H9 (cell line): Measurements from ENCODE around the gene PACSIN2. TPM values are rescaled to one million over a fixed set of nuclear protein-coding genes. Genes with fewer than 3 reads are reported as not detected.

Source experiments
- DNase-seq: peaks from one replicate; pipeline ENCODE4 v3.0.0-alpha.2; 2017
- H2AFZ ChIP-seq: one replicate; pipeline ENCODE4 v1.6.1; 2013; ENCODE audit warnings: mild to moderate bottlenecking, low read length, control low read depth, moderate library complexity
- H2AK5ac ChIP-seq: 2 replicates; pipeline ENCODE4 v1.6.1; 2013; ENCODE audit warnings: low read length, control low read depth, mixed read lengths; ENCODE audit not compliant: insufficient read length
- H2BK120ac ChIP-seq: one replicate; pipeline ENCODE4 v1.6.1; 2013; ENCODE audit warnings: low read depth, mild to moderate bottlenecking, low read length, control low read depth, inconsistent platforms; ENCODE audit not compliant: poor library complexity, severe bottlenecking
- H2BK12ac ChIP-seq: 2 replicates; pipeline ENCODE4 v1.6.1; 2013; ENCODE audit warnings: low read length, control low read depth, mixed read lengths, low read depth; ENCODE audit not compliant: insufficient read length
- H2BK15ac ChIP-seq: 2 replicates; pipeline ENCODE4 v1.6.1; 2013; ENCODE audit warnings: low read depth, low read length, control low read depth
- H2BK20ac ChIP-seq: one replicate; pipeline ENCODE4 v1.6.1; 2013; ENCODE audit warnings: low read depth, mild to moderate bottlenecking, low read length, control low read depth, inconsistent platforms; ENCODE audit not compliant: poor library complexity, severe bottlenecking
- H2BK5ac ChIP-seq: 2 replicates; pipeline ENCODE4 v1.6.1; 2013; ENCODE audit warnings: low read length, control low read depth, mixed read lengths; ENCODE audit not compliant: insufficient read length
- H3K14ac ChIP-seq: 2 replicates; pipeline ENCODE4 v1.6.1; 2013; ENCODE audit warnings: low read length, control low read depth; ENCODE audit not compliant: insufficient read depth
- H3K18ac ChIP-seq: 2 replicates; pipeline ENCODE4 v1.6.1; 2013; ENCODE audit warnings: low read depth, mild to moderate bottlenecking, mixed read lengths, low read length, control low read depth; ENCODE audit not compliant: insufficient read length
- H3K23ac ChIP-seq: 2 replicates; pipeline ENCODE4 v1.6.1; 2013; ENCODE audit warnings: low read length, control low read depth, mixed read lengths, low read depth; ENCODE audit not compliant: insufficient read length
- H3K23me2 ChIP-seq: 2 replicates; pipeline ENCODE4 v1.6.1; 2013; ENCODE audit warnings: low read depth, mild to moderate bottlenecking, mixed read lengths, low read length, control low read depth; ENCODE audit not compliant: insufficient read length, poor library complexity, severe bottlenecking
- H3K27ac ChIP-seq: 2 replicates; pipeline ENCODE4 v1.5.1; 2013; ENCODE audit warnings: low read length, control low read depth, mixed read lengths, low read depth; ENCODE audit not compliant: insufficient read length
- H3K27me3 ChIP-seq: 2 replicates; pipeline ENCODE4 v1.6.1; 2013; ENCODE audit warnings: low read length, control low read depth, inconsistent platforms; ENCODE audit not compliant: insufficient read depth
- H3K4ac ChIP-seq: 2 replicates; pipeline ENCODE4 v1.6.1; 2013; ENCODE audit warnings: low read depth, mild to moderate bottlenecking, control low read depth, inconsistent platforms, low read length, moderate library complexity
- H3K4me1 ChIP-seq: 2 replicates; pipeline ENCODE4 v1.6.1; 2013; ENCODE audit warnings: low read length, control low read depth, inconsistent platforms; ENCODE audit not compliant: insufficient read depth
- H3K4me2 ChIP-seq: 2 replicates; pipeline ENCODE4 v1.6.1; 2013; ENCODE audit warnings: low read length, control low read depth, mixed read lengths; ENCODE audit not compliant: insufficient read length, insufficient read depth
- H3K56ac ChIP-seq: 2 replicates; pipeline ENCODE4 v1.6.1; 2013; ENCODE audit warnings: low read depth, mild to moderate bottlenecking, mixed read lengths, low read length, control low read depth; ENCODE audit not compliant: insufficient read length
- H3K79me1 ChIP-seq: 2 replicates; pipeline ENCODE4 v1.6.1; 2013; ENCODE audit warnings: low read depth, mild to moderate bottlenecking, moderate library complexity, low read length, control low read depth, inconsistent platforms; ENCODE audit not compliant: insufficient read depth, poor library complexity, severe bottlenecking
- H3K79me2 ChIP-seq: 2 replicates; pipeline ENCODE4 v1.6.1; 2013; ENCODE audit warnings: low read length, control low read depth, inconsistent platforms; ENCODE audit not compliant: insufficient read depth
- H3K9ac ChIP-seq: 2 replicates; pipeline ENCODE4 v1.6.1; 2013; ENCODE audit warnings: low read length, control low read depth, mixed read lengths; ENCODE audit not compliant: insufficient read length; ENCODE audit errors: extremely low read depth
- H3K9me3 ChIP-seq: one replicate; pipeline ENCODE4 v1.6.1; 2013; ENCODE audit warnings: low read depth, low read length, inconsistent platforms; ENCODE audit not compliant: control insufficient read depth
- H3T11ph ChIP-seq: one replicate; pipeline ENCODE4 v1.6.1; 2013; ENCODE audit warnings: mild to moderate bottlenecking, low read length, control low read depth, inconsistent platforms
- H4K20me1 ChIP-seq: one replicate; pipeline ENCODE4 v1.6.1; 2013; ENCODE audit not compliant: control insufficient read depth, insufficient read length, insufficient read depth
- H4K5ac ChIP-seq: 2 replicates; pipeline ENCODE4 v1.6.1; 2013; ENCODE audit warnings: low read depth, mild to moderate bottlenecking, mixed read lengths, low read length, control low read depth; ENCODE audit not compliant: insufficient read length
- H4K8ac ChIP-seq: replicated peaks from 2 replicates; pipeline ENCODE4 v1.6.1; 2013; ENCODE audit warnings: low read length, control low read depth, mixed read lengths, low read depth; ENCODE audit not compliant: insufficient read length
- H4K91ac ChIP-seq: 2 replicates; pipeline ENCODE4 v1.6.1; 2013; ENCODE audit warnings: low read depth, mild to moderate bottlenecking, moderate library complexity, mixed read lengths, low read length, control low read depth; ENCODE audit not compliant: insufficient read length
- H3K27ac Mint-ChIP-seq, 3 experiments: 2 replicates in 2 of 3; 3 replicates in 1 of 3; pipeline ENCODE4 v1.8.0; 2020 to 2021; ENCODE audit warnings: mixed read lengths in 3 of 3, mild to moderate bottlenecking in 1 of 3, moderate library complexity in 1 of 3
- H3K27me3 Mint-ChIP-seq: 2 replicates; pipeline ENCODE4 v1.8.0; 2021; ENCODE audit warnings: low read depth, mild to moderate bottlenecking, moderate library complexity, mixed read lengths
- H3K36me3 Mint-ChIP-seq, 3 experiments: 2 replicates in 2 of 3; 3 replicates in 1 of 3; pipeline ENCODE4 v1.8.0; 2020 to 2021; ENCODE audit warnings: low read depth in 3 of 3, mixed read lengths in 3 of 3; ENCODE audit not compliant: insufficient read depth in 1 of 3
- H3K4me1 Mint-ChIP-seq, 2 experiments: 2 replicates each; pipeline ENCODE4 v1.8.0; 2020; ENCODE audit warnings: mixed read lengths in 2 of 2
- H3K4me3 Mint-ChIP-seq, 2 experiments: 2 replicates in 1 of 2; 3 replicates in 1 of 2; pipeline ENCODE4 v1.8.0; 2020 to 2021; ENCODE audit warnings: mild to moderate bottlenecking in 2 of 2, mixed read lengths in 2 of 2, moderate library complexity in 1 of 2
- H3K9me3 Mint-ChIP-seq, 2 experiments: 2 replicates in 1 of 2; 3 replicates in 1 of 2; pipeline ENCODE4 v1.8.0; 2020; ENCODE audit warnings: mild to moderate bottlenecking in 2 of 2, mixed read lengths in 2 of 2, moderate library complexity in 1 of 2
- CTCF ChIP-seq: fragments of 200-600 bp; sonication (generic); conservative IDR thresholded peaks from 3 replicates; pipeline ENCODE4 v1.8.0; 2021; ENCODE audit warnings: antibody characterized with exemption, mild to moderate bottlenecking
- WGBS: extraction: QIAGEN DNeasy Blood & Tissue Kit; methylation state at CpG from one replicate; pipeline ENCODE4 v1.1.7; 2013; ENCODE audit warnings: missing lambda C conversion rate, low lambda C conversion rate, mixed read lengths; ENCODE audit not compliant: insufficient read length; ENCODE audit errors: extremely low coverage; 5-methylcytosine and 5-hydroxymethylcytosine counted together
- total RNA-seq: library from RNA; stranded (reverse); gene quantifications from 2 replicates; pipeline ENCODE4 v1.2.1, GENCODE V29; 2021

Gene PACSIN2
- total RNA-seq, 1 experiment from 2014 or later: 62.3 TPM

DNA sequence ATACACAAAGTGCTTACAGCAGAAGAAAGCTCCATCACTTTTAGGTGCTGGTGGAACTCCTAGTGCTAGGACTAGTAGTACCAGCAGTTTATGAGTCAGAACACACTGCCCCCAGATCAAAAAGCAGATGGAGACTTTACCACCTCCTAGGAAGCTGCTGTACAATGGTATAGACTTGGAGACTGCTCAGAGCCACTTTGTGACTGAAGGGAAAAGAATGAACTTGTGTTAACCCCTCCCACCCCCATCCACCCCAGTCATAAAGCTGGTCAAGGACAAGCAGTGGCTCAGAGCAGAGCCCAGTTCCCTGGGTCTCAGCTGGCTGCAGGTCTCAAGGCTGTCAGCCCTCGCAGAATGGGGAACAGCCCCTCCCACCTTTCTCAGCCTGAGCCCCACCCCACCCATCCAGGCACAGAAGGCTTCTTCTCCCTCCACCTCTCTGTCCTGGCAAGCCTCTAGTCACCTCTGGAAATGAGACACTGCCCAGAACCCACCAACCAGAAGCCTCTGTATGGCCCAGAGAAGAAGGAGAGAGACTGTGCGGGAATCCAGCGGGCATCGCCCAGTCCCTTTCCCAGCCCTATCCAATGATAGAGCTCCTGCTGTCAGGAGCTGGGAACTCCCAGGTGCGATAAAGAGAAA is 23.8 kb downstream of the PACSIN2 start:
- no peak overlapping the region for H4K5ac ChIP-seq
- peaks cover 3% of the 10 kb centered on the region for H3K79me1 ChIP-seq
- H2BK15ac ChIP-seq: no peak overlapping the region
- no peak overlapping the region for H3K56ac ChIP-seq
- H3K27me3 Mint-ChIP-seq: no peaks in the 10 kb centered on the region
- no peak overlapping the region for H2AFZ ChIP-seq
- no peak overlapping the region for H3K23ac ChIP-seq
- H3K4me1 Mint-ChIP-seq: peaks cover 34 to 39% of the 10 kb centered on the region in 2 experiments
- H3K36me3 Mint-ChIP-seq: peaks cover 0 to 13% (median 3%) of the 10 kb centered on the region in 3 experiments; a peak in 5 of 7 replicates
- H3K9ac ChIP-seq: no peak overlapping the region
- WGBS: no CpG with 5 or more reads among the region's 5 CpGs
- no peaks in the 10 kb centered on the region; a peak in 1 of 5 replicates for H3K9me3 Mint-ChIP-seq
- H3K18ac ChIP-seq: no peak overlapping the region
- H3K79me2 ChIP-seq: peaks cover 27% of the 10 kb centered on the region; the same call in 1 of the 2 replicates
- no peak overlapping the region for H4K91ac ChIP-seq
- DNase-seq: no peak
- no peak for TF ChIP-seq CTCF
- H3K9me3 ChIP-seq: no peaks in the 10 kb centered on the region
- no peak overlapping the region for H3K4me3 Mint-ChIP-seq
- no peak overlapping the region for H3K4ac ChIP-seq
- H2BK20ac ChIP-seq: no peak overlapping the region
- H3K4me1 ChIP-seq: peaks cover 15% of the 10 kb centered on the region
- no peak overlapping the region for H3K4me2 ChIP-seq
- no peaks in the 10 kb centered on the region for H3K23me2 ChIP-seq
- H2BK5ac ChIP-seq: no peak overlapping the region
- no peak overlapping the region for H3T11ph ChIP-seq
- H3K27ac ChIP-seq: no peak overlapping the region
- H3K27me3 ChIP-seq: no peaks in the 10 kb centered on the region
- H4K8ac ChIP-seq: no peak overlapping the region
- H2AK5ac ChIP-seq: no peak overlapping the region
- no peak overlapping the region for H3K14ac ChIP-seq
- no peak overlapping the region for H2BK12ac ChIP-seq
- no peaks in the 10 kb centered on the region for H4K20me1 ChIP-seq
- no peak overlapping the region for H2BK120ac ChIP-seq
- 0 out of 7 replicates have a peak overlapping the region, but pooled peaks of 1 of the 3 experiments have one; percentile 10 for H3K27ac Mint-ChIP-seq
